LNCAP (cell line): ENCODE data around the gene MEG3.

Experiments used
- TF ChIP-seq, protein P1 (sequence below): fragments of 450-650 bp; IDR thresholded peaks from 2 replicates; pipeline ENCODE4 v1.5.1; 2017; ENCODE audit warnings: mild to moderate bottlenecking

MEG3 gene

DNA sequence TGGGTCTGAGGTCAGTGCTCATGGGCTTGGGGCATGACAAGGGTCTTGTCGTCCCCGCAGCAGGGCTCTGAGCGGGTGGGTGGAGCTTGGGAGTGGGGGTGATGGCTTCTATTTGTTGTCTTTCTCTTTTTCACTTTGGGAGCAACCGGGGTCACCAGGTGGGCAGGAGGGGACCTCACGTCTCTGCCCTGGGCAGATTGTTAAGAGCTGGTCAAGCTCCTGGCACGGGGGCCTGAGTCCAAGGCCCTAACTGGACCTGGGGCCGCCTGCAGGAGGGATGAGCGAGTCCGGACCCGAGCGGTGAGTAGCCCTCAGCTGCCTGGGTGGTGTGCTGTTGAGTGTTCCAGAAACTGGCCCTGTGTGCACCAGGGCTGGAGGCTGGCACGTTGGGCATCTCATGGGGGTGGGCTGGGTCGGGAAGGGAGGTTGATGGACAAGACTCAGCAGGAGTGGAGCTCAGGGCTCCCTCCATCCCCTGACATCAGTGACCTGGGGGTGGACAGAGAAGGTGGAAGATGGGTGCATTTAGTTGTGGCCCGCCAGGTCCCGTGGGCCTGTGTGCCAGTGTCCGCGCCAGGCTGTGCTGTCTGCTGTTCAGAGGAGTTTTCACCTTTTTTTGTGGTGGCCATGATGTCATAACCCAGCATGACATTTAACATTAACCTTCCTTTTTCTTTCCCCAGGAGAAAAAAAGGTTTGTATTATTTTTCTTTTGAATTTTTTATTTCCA is 50.1 kb downstream of the MEG3 start:
- TF ChIP-seq, protein P1, sequence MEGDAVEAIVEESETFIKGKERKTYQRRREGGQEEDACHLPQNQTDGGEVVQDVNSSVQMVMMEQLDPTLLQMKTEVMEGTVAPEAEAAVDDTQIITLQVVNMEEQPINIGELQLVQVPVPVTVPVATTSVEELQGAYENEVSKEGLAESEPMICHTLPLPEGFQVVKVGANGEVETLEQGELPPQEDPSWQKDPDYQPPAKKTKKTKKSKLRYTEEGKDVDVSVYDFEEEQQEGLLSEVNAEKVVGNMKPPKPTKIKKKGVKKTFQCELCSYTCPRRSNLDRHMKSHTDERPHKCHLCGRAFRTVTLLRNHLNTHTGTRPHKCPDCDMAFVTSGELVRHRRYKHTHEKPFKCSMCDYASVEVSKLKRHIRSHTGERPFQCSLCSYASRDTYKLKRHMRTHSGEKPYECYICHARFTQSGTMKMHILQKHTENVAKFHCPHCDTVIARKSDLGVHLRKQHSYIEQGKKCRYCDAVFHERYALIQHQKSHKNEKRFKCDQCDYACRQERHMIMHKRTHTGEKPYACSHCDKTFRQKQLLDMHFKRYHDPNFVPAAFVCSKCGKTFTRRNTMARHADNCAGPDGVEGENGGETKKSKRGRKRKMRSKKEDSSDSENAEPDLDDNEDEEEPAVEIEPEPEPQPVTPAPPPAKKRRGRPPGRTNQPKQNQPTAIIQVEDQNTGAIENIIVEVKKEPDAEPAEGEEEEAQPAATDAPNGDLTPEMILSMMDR = no peak

DNA sequence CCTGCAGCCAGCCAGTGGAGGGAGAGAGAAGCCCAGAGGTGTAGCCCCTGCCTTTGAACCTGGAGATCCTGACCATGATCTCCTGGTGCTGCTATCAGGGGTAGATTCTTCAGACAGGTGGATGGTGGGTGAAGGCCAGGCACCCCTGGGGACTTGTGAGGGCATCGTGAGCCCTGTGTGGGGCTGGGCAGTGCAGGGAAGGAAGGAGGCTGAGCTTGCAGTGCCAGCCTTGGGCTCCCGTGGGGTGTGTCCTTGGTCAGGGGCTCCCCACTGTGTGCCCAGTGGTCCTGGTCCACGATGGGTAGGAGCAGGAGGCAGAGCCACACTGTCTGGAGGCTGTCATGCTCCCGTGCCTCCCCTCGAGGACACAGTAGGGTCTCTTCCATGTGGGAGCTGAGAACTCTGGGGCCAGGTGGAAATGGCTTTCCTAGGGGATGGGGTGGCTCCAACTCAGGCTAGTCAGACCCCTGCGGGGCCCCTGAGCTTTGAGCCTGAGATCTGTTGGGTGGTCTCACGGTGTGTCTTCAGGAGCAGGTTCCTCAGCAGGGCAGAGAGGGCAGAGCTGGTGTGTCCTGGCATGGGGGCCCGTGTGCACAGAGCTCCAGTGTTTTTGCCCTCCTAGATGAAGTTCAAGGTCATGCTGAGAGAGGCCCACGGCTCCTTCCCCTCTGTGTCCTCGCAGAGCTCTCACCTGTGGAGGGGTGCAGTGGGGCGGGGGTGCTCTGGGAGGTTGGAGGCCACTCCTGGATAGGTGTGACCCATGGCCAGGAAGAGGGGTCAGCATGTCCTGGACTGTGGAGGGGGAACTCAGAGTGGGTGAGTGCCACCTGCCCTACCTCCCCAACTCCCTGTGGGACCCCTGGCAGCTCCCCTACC is 52.6 kb downstream of the MEG3 start:
- TF ChIP-seq, protein P1 = no peak

DNA sequence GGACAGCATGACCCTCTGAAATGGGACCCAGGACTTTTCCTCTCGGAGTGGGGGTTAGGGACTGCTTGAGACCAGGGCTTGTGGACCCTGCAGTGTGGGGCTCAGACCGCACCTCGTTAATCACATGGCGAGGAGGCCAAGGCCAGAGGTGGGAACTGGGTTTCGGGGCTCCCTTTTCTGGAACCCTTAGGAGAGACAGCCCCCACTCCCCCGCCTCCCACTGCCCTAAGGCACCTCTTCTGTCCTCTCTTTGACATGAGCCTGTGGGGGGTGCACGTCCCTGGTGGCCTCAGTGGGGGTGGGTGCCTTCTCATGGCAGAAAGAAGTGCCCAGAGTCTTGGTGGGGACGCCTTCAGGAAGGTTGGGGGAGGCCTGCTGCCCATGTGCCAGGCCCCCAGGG is 53.3 kb downstream of the MEG3 start:
- TF ChIP-seq, protein P1 = no peak

DNA sequence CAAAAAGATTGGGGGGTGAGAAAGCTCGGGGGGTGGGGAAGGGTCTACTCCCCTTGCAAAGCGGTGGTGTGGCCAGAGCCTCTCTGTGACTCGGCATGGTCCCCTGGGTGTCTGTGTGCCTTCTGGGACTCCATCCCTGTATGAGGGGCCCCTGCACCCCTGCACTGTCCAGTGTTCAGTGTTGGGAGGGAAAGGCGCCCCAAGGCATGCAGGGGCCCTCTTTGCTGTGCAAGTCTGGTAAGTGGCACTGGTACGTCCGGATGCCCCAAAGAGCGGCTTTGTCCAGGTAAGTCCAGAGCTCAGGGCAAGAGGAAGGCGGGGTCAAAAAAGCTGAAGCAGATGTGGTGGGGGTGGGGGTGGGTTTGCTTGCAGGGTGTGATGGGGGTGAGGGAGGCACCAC is 53.9 kb downstream of the MEG3 start:
- TF ChIP-seq, protein P1 = no peak

DNA sequence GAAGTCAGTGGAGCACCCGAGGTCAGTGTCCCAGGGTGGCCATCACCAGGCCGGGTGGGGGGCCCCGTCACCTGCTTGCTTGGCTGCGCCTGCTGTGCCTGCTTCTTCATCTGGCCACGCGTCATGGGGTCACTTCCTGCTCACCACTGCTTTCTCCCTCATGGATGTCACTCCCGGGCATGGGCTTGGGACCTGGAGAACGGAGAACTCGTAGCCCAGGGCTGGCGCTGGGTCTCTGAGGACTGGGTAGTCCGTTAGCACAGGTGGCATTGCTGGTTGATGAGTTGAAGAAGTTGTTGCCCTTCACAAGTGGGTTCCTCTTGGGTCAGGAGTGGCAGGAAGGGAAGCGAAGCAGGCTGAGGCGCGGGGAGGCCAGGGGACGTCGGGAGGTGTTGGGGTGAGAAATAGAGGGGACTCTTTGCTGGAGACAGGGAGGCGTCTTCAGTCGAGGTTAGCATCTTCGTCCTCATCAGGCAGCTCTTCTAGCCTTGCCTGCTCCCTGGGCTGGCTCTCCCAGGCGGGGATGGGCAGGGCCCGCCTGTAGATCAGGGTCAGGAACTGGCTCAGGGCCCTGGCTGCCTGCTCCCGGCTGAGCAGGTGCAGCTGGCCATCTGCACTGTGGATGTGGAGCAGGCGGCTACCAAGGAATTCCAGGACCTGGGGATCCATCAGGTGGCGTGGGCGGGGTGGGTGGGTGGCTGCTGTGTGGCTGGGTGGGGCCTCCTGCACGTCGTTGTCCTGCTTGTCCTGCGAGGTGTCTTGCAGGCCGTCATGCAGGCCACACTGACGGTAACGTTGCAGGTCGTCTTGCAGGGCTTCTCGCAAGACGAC is 54.6 kb downstream of the MEG3 start:
- TF ChIP-seq, protein P1 = no peak

DNA sequence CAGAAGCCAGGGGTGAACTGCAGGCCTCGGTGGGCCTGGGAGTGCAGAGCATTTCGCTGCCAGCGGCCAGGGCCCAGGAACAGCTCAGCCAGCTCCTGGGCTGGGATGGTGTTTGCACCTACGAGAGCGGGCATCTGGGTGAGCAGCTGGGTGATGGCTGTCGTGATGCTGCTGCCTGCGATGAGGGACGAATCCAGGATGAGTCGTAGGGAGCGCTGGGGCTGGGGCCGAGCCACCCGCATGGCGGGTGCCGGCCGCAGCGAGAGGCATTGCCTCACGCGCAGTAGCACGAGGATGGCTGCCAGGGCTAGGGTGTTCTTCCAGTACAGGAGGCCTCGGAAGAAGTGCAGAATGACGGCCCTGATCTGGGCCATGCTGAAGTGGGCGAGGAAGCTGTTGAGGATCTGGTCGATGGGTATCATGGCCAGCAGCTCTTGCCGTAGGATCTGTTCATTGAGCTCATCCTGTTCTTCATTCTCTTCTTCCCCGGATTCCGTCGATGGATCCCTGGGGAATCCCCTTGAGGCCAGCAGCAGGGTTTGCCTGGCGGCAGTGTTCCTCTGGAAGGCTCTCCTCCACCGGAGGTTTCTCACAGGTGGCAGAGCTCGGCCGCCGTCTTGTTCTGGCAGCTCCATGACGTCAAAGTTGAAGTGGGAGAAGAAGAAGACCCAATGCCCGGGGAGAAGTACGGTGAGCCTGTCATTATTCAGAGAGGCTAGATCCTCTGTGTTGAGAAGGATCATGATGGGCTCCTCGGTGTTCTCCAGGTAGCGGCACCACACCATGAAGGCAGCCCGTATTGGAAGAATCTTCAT is 55.5 kb downstream of the MEG3 start:
- TF ChIP-seq, protein P1 = no peak
